Measurements from ENCODE around the gene ITGB2.
"Not testable (repeated sequence)": the region's sequence is repeated elsewhere in the genome, so short reads cannot be mapped to it uniquely, and the experiment has no call there.

The ITGB2 gene

GRCh38 chr21:44883250-44883649 lies 37.4 kb downstream of the ITGB2 start:
- DNase-seq, result no peak

- DNase-seq, result no peak
These were observed 39.4 kb downstream of the ITGB2 start for GRCh38 chr21:44881198-44881872.

GRCh38 chr21:44880405-44881197 lies 40.1 kb downstream of the ITGB2 start:
- peak in 1 of 2 donors; percentile 94 for DNase-seq

GRCh38 chr21:44879238-44879637 lies 41.5 kb downstream of the ITGB2 start:
- not testable (repeated sequence) for DNase-seq

- DNase-seq, result no peak
These were observed 42.4 kb downstream of the ITGB2 start for GRCh38 chr21:44878053-44878982.

- no peak for DNase-seq
These were observed 43.7 kb downstream of the ITGB2 start for GRCh38 chr21:44876849-44877575.

GRCh38 chr21:44875316-44875700 lies 45.4 kb downstream of the ITGB2 start:
- DNase-seq, result peak in 1 of 2 donors; percentile 21

GRCh38 chr21:44874497-44875315 lies 46.0 kb downstream of the ITGB2 start:
- DNase-seq, result peak in 1 of 2 donors; percentile 47

- DNase-seq, result no peak
These were observed 46.5 kb downstream of the ITGB2 start for GRCh38 chr21:44874240-44874496.

GRCh38 chr21:44873356-44874239 lies 47.1 kb downstream of the ITGB2 start, which contains the start of gene PTTG1IP:
TSS of gene PTTG1IP (minus strand) at chr21:44873690. CDS start at chr21:44873616, 74 bp downstream.
- DNase-seq, result peak; percentile 92

- DNase-seq, result no peak
These were observed 47.9 kb downstream of the ITGB2 start for GRCh38 chr21:44872649-44873355.

- no peak for DNase-seq
These were observed 48.4 kb downstream of the ITGB2 start for GRCh38 chr21:44872323-44872648.

- DNase-seq, result peak in 1 of 2 donors; percentile 24
These were observed 49.0 kb downstream of the ITGB2 start for GRCh38 chr21:44871576-44872269.

- DNase-seq, result no peak
These were observed 49.8 kb downstream of the ITGB2 start for GRCh38 chr21:44870748-44871495.

- no peak for DNase-seq
These were observed 50.6 kb downstream of the ITGB2 start for GRCh38 chr21:44869781-44870747.

- no peak for DNase-seq
These were observed 52.0 kb downstream of the ITGB2 start for GRCh38 chr21:44868707-44869106.

- DNase-seq, result no peak
These were observed 52.5 kb downstream of the ITGB2 start for GRCh38 chr21:44867999-44868700.
